GM10847 (cell line): ENCODE results near the gene POLR3A.

ENCODE experiments used
- POLR2A ChIP-seq: IDR thresholded peaks from 2 replicates; pipeline ENCODE4 v1.6.1; 2011; ENCODE audit not compliant: insufficient read length; ENCODE audit errors: extremely low read depth

The POLR3A gene

GRCh38 chr10:78035933-78036583 is 6.7 kb upstream of the POLR3A start:
- no peak for TF ChIP-seq POLR2A

DNA sequence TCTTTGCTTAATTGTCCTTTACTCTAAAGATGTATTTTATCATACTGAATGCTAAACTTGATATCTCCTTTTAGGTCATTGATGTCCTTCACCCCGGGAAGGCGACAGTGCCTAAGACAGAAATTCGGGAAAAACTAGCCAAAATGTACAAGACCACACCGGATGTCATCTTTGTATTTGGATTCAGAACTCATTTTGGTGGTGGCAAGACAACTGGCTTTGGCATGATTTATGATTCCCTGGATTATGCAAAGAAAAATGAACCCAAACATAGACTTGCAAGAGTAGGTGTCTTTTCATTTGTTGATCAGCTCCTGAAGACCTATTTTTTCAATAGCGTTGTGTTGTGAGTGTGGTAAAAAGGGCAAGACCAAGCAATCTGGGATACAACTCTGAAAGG is 6.1 kb upstream of the POLR3A start:
- TF ChIP-seq POLR2A: no peak

DNA sequence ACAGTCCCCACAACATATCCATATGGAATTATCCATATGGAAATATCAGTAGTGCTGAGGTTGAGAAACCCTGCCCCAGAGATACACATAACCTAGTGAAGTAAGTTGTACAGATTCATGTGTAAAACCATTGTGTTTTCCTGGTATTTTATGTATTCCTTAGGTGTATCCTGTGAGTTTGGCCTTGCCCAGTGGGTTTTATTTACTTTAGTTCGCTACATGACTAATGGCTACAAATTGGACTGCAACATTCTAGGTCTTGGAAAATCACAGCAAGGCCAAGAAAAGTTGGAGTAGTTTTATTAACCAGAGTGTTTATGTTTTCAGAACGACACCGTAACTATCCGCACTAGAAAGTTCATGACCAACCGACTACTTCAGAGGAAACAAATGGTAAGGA is 5.7 kb upstream of the POLR3A start:
- no peak for TF ChIP-seq POLR2A

GRCh38 chr10:78033637-78034470 is 4.5 kb upstream of the POLR3A start, which contains the start of gene RPS24:
Gene RPS24 (plus strand): TSS chr10:78033863. CDS start chr10:78033902, 39 bp downstream.
- TF ChIP-seq POLR2A: peak; percentile 98

DNA sequence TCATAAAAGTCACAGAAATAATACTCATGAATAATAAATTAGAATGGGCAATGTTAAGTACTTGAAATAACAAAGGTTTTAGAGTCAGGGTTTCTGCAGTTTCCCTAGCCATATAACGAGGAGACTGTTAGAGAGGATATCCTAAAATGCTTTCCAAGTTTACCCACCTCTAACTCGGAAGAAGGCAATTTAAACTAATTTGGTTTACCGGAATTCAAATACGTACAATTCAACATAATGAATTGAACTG is 4.0 kb upstream of the POLR3A start:
- no peak for TF ChIP-seq POLR2A

GRCh38 chr10:78028438-78029268 is 662 bp downstream of the POLR3A start:
- no peak for TF ChIP-seq POLR2A

DNA sequence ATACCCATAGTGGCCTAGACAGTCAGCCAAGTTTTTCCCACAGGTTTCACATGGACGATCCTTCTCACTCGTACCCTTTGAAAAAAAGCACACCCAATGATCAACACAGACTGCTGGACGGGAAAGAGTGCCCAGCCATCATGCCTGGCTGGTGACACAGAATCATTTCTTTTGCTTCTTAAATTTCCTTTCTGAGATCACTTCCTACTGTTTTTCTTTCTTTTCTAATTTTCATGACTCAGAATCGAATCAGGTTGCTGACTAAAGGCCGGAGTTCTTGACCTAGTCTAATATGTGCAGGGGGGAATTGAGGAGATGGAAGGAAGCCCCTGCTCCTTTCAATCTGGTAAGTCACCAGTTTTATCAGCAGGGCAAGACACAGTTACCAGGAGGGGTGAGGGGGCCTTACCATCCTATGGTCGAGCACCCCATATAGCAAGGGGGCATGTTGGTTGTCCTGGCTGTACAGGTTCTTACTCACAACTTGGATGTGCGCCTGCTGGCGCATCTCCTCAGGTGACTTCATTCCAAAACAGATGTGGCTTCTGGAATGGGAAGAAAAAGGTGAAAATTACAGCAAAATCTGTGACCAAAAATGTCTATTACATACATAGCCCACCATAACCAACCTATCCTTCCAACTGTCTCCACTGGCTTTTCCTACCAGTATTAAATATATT is 3.5 kb downstream of the POLR3A start:
- no peak for TF ChIP-seq POLR2A

DNA sequence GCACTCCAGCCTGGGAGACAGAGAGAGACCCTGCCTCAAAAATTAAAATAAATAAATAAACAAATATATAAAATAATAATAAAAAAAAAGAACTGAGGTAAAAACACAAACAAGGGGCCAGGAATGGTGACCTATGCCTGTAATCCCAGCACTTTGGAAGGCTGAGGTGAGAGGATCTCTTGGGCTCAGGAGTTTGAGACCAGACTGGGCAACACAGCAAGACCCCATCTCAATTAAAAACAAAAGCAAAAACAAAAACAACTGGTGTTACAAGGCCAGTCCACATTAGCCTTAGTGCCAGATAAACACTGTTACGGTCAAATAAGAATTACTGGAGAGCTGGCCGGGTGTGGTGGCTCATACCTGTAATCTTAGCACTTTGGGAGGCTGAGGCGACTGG is 5.6 kb downstream of the POLR3A start:
- TF ChIP-seq POLR2A: no peak

- TF ChIP-seq POLR2A: no peak
Measured at GRCh38 chr10:78021201-78021600, 8.1 kb downstream of the POLR3A start.

- no peak for TF ChIP-seq POLR2A
Measured at GRCh38 chr10:78019264-78019663, 10.1 kb downstream of the POLR3A start.

- no peak for TF ChIP-seq POLR2A
Measured at GRCh38 chr10:78017856-78018255, 11.5 kb downstream of the POLR3A start.

GRCh38 chr10:78015546-78015945 is 13.8 kb downstream of the POLR3A start:
- TF ChIP-seq POLR2A: no peak

DNA sequence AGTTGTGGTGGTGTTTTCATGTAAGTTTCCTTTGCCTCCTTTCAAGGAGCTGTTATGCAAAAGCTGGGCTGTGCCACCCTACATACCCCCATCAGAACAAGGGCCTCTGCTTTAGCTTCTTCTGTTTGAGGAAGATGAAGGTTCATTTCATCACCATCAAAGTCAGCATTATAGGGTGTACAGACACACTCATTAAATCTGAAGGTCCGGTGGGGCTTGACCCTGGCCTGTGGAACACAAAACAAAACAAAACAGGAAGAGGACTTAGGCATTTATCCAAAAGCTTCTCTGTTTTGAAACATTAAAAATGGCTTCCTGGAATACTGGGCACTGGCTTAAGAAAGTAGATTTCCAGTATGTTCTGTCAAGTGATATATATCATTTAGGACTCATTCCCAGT is 15.8 kb downstream of the POLR3A start:
- no peak for TF ChIP-seq POLR2A

GRCh38 chr10:78011065-78011464 is 18.2 kb downstream of the POLR3A start:
- TF ChIP-seq POLR2A: no peak

DNA sequence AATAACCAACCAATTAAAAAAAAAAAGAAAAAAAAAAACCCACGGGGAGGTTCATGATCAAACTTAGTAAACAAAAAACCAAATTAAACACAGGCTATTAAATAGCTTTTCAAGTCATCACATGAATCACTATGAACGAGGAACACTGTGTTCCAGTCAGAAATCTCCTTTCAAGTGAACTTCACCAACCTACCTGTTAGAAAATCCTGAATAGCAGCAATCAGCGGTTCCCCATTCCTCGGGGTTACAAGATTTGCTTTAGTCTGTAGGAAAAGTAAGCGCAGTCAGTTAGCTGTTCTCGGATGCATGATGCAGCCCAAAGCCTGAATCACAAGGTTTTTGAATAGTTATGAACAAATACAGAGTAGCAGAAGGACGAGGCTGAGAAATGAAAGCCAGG is 19.0 kb downstream of the POLR3A start:
- no peak for TF ChIP-seq POLR2A

DNA sequence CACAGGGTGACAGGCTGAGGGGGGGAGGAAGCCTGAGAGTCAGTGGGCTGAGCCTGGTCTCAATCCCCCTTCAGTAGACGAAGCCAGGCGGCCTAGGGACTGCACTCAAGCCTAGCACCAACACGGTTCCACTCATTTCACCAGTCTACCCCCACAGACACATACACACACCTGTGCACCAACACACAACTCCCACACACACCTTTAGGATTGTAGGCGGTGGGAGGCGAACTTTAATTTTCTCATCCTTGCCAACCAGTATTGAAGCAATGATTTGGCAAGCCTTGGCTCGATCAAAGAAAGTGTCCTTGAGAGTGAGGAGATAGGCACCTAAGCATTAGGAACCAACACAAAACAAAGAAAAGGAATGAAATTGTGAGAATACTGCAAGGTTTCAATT is 19.7 kb downstream of the POLR3A start:
- no peak for TF ChIP-seq POLR2A

- TF ChIP-seq POLR2A: no peak
Measured at GRCh38 chr10:78007172-78007571, 22.1 kb downstream of the POLR3A start.
